IMR-90 (cell line): ENCODE data around the gene CDH23. TPM values are rescaled to one million over a fixed set of nuclear protein-coding genes. Genes with fewer than 3 reads are reported as not detected.

Source experiments
- ATAC-seq: fragments of 200-7000 bp; cut with Tn5 transposase; 2 replicates; pipeline ENCODE4 v1.9.1; 2020; ENCODE audit warnings: low read depth, mild to moderate bottlenecking, moderate library complexity
- BruUV-seq: library from RNA; stranded (reverse); fragments of 400-500 nt; replicated peaks from 2 replicates; lab custom pipeline; 2021; lab: Mats Ljungman, UMichigan
- CTCF ChIA-PET: fragments of 300-600 bp; formaldehyde crosslinking; extraction: SDS; loops from one replicate; lab custom pipeline; 2021; ENCODE audit warnings: antibody characterized with exemption; lab: Yijun Ruan, JAX
- POLR2A ChIA-PET: fragments of 300-600 bp; sonication (Branson Sonifier 250); formaldehyde crosslinking; loops from one replicate; lab custom pipeline; 2022; ENCODE audit warnings: antibody characterized with exemption; ENCODE audit not compliant: unreplicated experiment; lab: Charles Lee
- DNase-seq: peaks from one replicate; pipeline ENCODE4 v3.0.0; 2013
- H2AFZ ChIP-seq: replicated peaks from 2 replicates; pipeline ENCODE3; 2013; ENCODE audit warnings: low read length, mild to moderate bottlenecking; ENCODE audit not compliant: poor library complexity
- H2AK5ac ChIP-seq: 2 replicates; pipeline ENCODE4 v1.6.1; 2013; ENCODE audit warnings: low read depth, low read length, inconsistent platforms
- H2AK9ac ChIP-seq: replicated peaks from 2 replicates; pipeline ENCODE3; 2013; ENCODE audit warnings: mild to moderate bottlenecking, low read depth, low read length, moderate library complexity; ENCODE audit not compliant: poor library complexity
- H2BK120ac ChIP-seq: 2 replicates; pipeline ENCODE4 v1.6.1; 2013; ENCODE audit warnings: low read depth, low read length, inconsistent platforms
- H2BK15ac ChIP-seq: 3 replicates; pipeline ENCODE4 v1.6.1; 2013; ENCODE audit warnings: low read depth, low read length, inconsistent platforms
- H2BK20ac ChIP-seq: 2 replicates; pipeline ENCODE4 v1.6.1; 2013; ENCODE audit warnings: low read depth, mild to moderate bottlenecking, inconsistent platforms, low read length, moderate library complexity
- H2BK5ac ChIP-seq: 2 replicates; pipeline ENCODE4 v1.6.1; 2013; ENCODE audit warnings: mild to moderate bottlenecking, low read depth, low read length, inconsistent platforms; ENCODE audit not compliant: poor library complexity, severe bottlenecking
- H3K14ac ChIP-seq: replicated peaks from 2 replicates; pipeline ENCODE4 v1.6.1; 2013; ENCODE audit warnings: low read depth, low read length, inconsistent platforms
- H3K18ac ChIP-seq: 2 replicates; pipeline ENCODE4 v1.6.1; 2013; ENCODE audit warnings: low read depth, low read length, control low read depth
- H3K23ac ChIP-seq: 2 replicates; pipeline ENCODE4 v1.6.1; 2013; ENCODE audit warnings: low read depth, low read length, inconsistent platforms
- H3K27ac ChIP-seq: 2 replicates; pipeline ENCODE4 v1.5.1; 2013; ENCODE audit warnings: mild to moderate bottlenecking, control low read depth, low read length; ENCODE audit not compliant: insufficient read depth
- H3K27me3 ChIP-seq: 2 replicates; pipeline ENCODE4 v1.6.1; 2013; ENCODE audit warnings: low read length; ENCODE audit not compliant: control insufficient read depth, insufficient read depth
- H3K36me3 ChIP-seq: 2 replicates; pipeline ENCODE4 v1.6.1; 2013; ENCODE audit warnings: low read length, mixed read lengths; ENCODE audit not compliant: control insufficient read depth, insufficient read depth
- H3K4ac ChIP-seq: 2 replicates; pipeline ENCODE4 v1.6.1; 2013; ENCODE audit warnings: low read depth, low read length, inconsistent platforms
- H3K4me1 ChIP-seq: 2 replicates; pipeline ENCODE4 v1.6.1; 2013; ENCODE audit warnings: low read length, mixed read lengths; ENCODE audit not compliant: control insufficient read depth, insufficient read depth
- H3K4me2 ChIP-seq: 2 replicates; pipeline ENCODE4 v1.6.1; 2013; ENCODE audit warnings: low read depth, mild to moderate bottlenecking, control low read depth, low read length, moderate library complexity
- H3K4me3 ChIP-seq: 2 replicates; pipeline ENCODE4 v1.5.1; 2013; ENCODE audit warnings: low read depth, mild to moderate bottlenecking, control low read depth, low read length, moderate library complexity; ENCODE audit not compliant: insufficient read depth
- H3K56ac ChIP-seq: 2 replicates; pipeline ENCODE4 v1.6.1; 2013; ENCODE audit warnings: low read length, inconsistent platforms; ENCODE audit not compliant: insufficient read depth; ENCODE audit errors: extremely low read depth
- H3K79me1 ChIP-seq, 2 experiments: 2 replicates each; pipeline ENCODE4 v1.6.1; 2013; ENCODE audit warnings: low read length in 2 of 2, inconsistent platforms in 1 of 2, low read depth in 1 of 2
- H3K9ac ChIP-seq: 2 replicates; pipeline ENCODE4 v1.6.1; 2013; ENCODE audit warnings: low read depth, low read length, control low read depth
- H3K9me1 ChIP-seq: 2 replicates; pipeline ENCODE4 v1.6.1; 2013; ENCODE audit warnings: low read length, inconsistent platforms; ENCODE audit not compliant: insufficient read depth
- H3K9me3 ChIP-seq: 2 replicates; pipeline ENCODE4 v1.6.1; 2013; ENCODE audit warnings: low read length; ENCODE audit not compliant: control insufficient read depth, insufficient read depth
- H4K20me1 ChIP-seq: 2 replicates; pipeline ENCODE4 v1.6.1; 2013; ENCODE audit warnings: low read length, inconsistent platforms; ENCODE audit not compliant: insufficient read depth
- H4K5ac ChIP-seq: 2 replicates; pipeline ENCODE4 v1.6.1; 2013; ENCODE audit warnings: mild to moderate bottlenecking, low read depth, low read length, control low read depth
- H4K8ac ChIP-seq, 2 experiments: 2 replicates each; pipeline ENCODE4 v1.6.1; 2013; ENCODE audit warnings: low read depth in 2 of 2, low read length in 2 of 2, control low read depth in 1 of 2, inconsistent platforms in 1 of 2
- H4K91ac ChIP-seq: 2 replicates; pipeline ENCODE4 v1.6.1; 2013; ENCODE audit warnings: low read depth, low read length, inconsistent platforms; ENCODE audit not compliant: insufficient read depth
- BHLHE40 ChIP-seq: fragments of 150-350 bp; IDR thresholded peaks from 2 replicates; pipeline ENCODE4 v1.6.1; 2016; ENCODE audit warnings: mild to moderate bottlenecking, low read depth, low read length
- CEBPB ChIP-seq: IDR thresholded peaks from 2 replicates; pipeline ENCODE4 v1.6.1; 2012; ENCODE audit warnings: low read depth, low read length, improper control_type of control experiment
- CHD1 ChIP-seq: IDR thresholded peaks from 2 replicates; pipeline ENCODE4 v1.6.1; 2012; ENCODE audit warnings: low read depth, low read length, improper control_type of control experiment
- FOS ChIP-seq: fragments of 150-350 bp; IDR thresholded peaks from 2 replicates; pipeline ENCODE4 v1.6.1; 2016; ENCODE audit warnings: low read depth, low read length
- MAFK ChIP-seq: IDR thresholded peaks from 2 replicates; pipeline ENCODE4 v1.6.1; 2012; ENCODE audit warnings: low read depth, low read length, improper control_type of control experiment
- MAZ ChIP-seq: IDR thresholded peaks from 2 replicates; pipeline ENCODE4 v1.6.1; 2012; ENCODE audit warnings: low read depth, mild to moderate bottlenecking, low read length, improper control_type of control experiment, moderate library complexity, borderline replicate concordance
- MXI1 ChIP-seq: IDR thresholded peaks from 2 replicates; pipeline ENCODE4 v1.6.1; 2012; ENCODE audit warnings: low read depth, mild to moderate bottlenecking, low read length, moderate library complexity, borderline replicate concordance
- NFE2L2 ChIP-seq: fragments of 150-350 bp; IDR thresholded peaks from 2 replicates; pipeline ENCODE4 v1.6.1; 2016; ENCODE audit warnings: low read depth, mild to moderate bottlenecking, low read length
- POLR2A ChIP-seq: IDR thresholded peaks from 2 replicates; pipeline ENCODE4 v1.6.1; 2012; ENCODE audit warnings: mild to moderate bottlenecking, low read depth, low read length
- RAD21 ChIP-seq: IDR thresholded peaks from 2 replicates; pipeline ENCODE4 v1.6.1; 2012; ENCODE audit warnings: low read length, improper control_type of control experiment
- RCOR1 ChIP-seq: IDR thresholded peaks from 2 replicates; pipeline ENCODE4 v1.6.1; 2012; ENCODE audit warnings: mild to moderate bottlenecking, low read length, improper control_type of control experiment; ENCODE audit not compliant: insufficient replicate concordance
- RFX5 ChIP-seq: IDR thresholded peaks from 2 replicates; pipeline ENCODE4 v1.8.0; 2012; ENCODE audit warnings: low read depth, mild to moderate bottlenecking, low read length, moderate library complexity
- SMC3 ChIP-seq: fragments of 150-350 bp; IDR thresholded peaks from 2 replicates; pipeline ENCODE4 v1.6.1; 2016; ENCODE audit warnings: low read depth, mild to moderate bottlenecking, antibody characterized with exemption, low read length, moderate library complexity
- WGBS, 2 experiments: methylation state at CpG; one replicate each; pipeline versions ENCODE4 v1.1.5 to v1.1.7; 2013; ENCODE audit warnings: missing lambda C conversion rate in 2 of 2; ENCODE audit not compliant: insufficient read length in 1 of 2; ENCODE audit errors: extremely low coverage in 2 of 2; 5-methylcytosine and 5-hydroxymethylcytosine counted together
- dilution Hi-C: fragments of 300-500 bp; cut with HindIII; formaldehyde crosslinking; loops from one replicate; pipeline ENCODE4 v1.14.3; 2018; ENCODE audit warnings: low sequenced_read_pairs; ENCODE audit not compliant: unreplicated experiment
- in situ Hi-C: fragments of 300-500 bp; cut with MboI; formaldehyde crosslinking; loops from 3 replicates; pipeline ENCODE4 v1.14.3; 2019; ENCODE audit warnings: low sequenced_read_pairs, inconsistent platforms, mixed read lengths
- intact Hi-C: fragments of 100-400 bp; cut with micrococcal nuclease; formaldehyde crosslinking; loops from 2 replicates; pipeline ENCODE4 v1.10.0; 2022
- polyA plus RNA-seq, 3 experiments: library from polyadenylated mRNA; depleted of rRNA; stranded (reverse); fragments of >200 nt; gene quantifications; 2 replicates each; pipeline ENCODE4 v1.2.3, GENCODE V29; 2012; ENCODE audit warnings: low replicate concordance in 1 of 3
- total RNA-seq: library from RNA; depleted of rRNA; stranded (reverse); fragments of >200 nt; gene quantifications from 2 replicates; pipeline ENCODE4 v1.2.3, GENCODE V29; 2012
- TF ChIP-seq, protein P1 (sequence below): fragments of 150-350 bp; IDR thresholded peaks from 2 replicates; pipeline ENCODE4 v1.6.1; 2017; ENCODE audit warnings: mild to moderate bottlenecking, antibody characterized with exemption, low read length, low read depth
- TF ChIP-seq, protein P2 (sequence below): fragments of 150-350 bp; IDR thresholded peaks from 2 replicates; pipeline ENCODE4 v1.6.1; 2016; ENCODE audit warnings: low read depth, mild to moderate bottlenecking, low read length, moderate library complexity, borderline replicate concordance
- TF ChIP-seq, protein P3 (sequence below): conservative IDR thresholded peaks from 2 replicates; pipeline ENCODE4 v1.5.1; 2012; ENCODE audit warnings: mild to moderate bottlenecking, low read depth, low read length, improper control_type of control experiment

The CDH23 gene
- total and polyA plus RNA-seq, 2 of the 4 experiments (the other 2 are of a cell fraction): under 0.01 to 0.03 TPM

DNA sequence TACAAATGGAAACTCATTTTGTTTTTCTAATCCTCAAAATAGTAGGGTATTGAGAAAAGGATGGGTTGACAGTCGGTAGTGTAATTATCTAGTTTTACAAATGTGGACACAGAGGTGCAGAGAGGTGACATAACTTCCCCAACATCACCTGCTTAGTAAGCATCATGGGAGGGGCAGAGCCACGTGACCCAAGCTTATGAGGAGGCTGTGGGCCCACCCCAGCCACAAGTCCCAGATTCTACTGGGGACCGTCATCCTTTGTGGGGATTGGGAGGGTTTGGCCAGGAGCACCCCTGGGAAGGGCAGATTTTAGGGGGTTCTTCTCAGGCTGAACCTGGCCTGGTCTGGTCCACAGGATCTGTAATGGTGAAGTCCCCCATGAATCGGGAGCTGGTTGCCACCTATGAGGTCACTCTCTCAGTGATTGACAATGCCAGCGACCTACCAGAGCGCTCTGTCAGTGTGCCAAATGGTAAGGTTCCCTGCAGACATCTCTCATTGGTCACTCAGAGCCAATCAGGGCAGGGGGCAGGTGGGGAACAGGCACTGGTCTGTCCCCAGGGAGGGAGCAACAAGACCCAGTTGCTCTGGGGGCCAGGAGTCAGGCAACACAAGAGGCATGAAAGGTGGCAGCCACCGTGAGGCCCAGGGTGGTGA lies 400.2 kb downstream of the CDH23 start:
- Histone ChIP-seq H3K4me3 (no peak overlapping the region), H2BK15ac (no peak overlapping the region), H4K8ac (no peak overlapping the region), H3K27ac (no peak overlapping the region), H3K36me3 (no peaks in the 10 kb centered on the region), H4K20me1 (no peaks in the 10 kb centered on the region), H3K9me1 (no peaks in the 10 kb centered on the region), H2AK9ac (peak overlapping the region; percentile 42), H3K9me3 (no peaks in the 10 kb centered on the region), H2BK5ac (no peak overlapping the region), H2AK5ac (no peak overlapping the region), H3K79me1 (no peaks in the 10 kb centered on the region), H3K4me1 (no peaks in the 10 kb centered on the region), H3K4me2 (no peak overlapping the region), H3K23ac (no peak overlapping the region), H4K91ac (no peak overlapping the region), H3K9ac (no peak overlapping the region), H3K56ac (no peak overlapping the region), H2AFZ (no peak overlapping the region), H3K27me3 (peaks cover 23% of the 10 kb centered on the region), H2BK20ac (no peak overlapping the region), H3K14ac (no peak overlapping the region), H2BK120ac (no peak overlapping the region), H3K4ac (no peak overlapping the region), H4K5ac (no peak overlapping the region), H3K18ac (no peak overlapping the region)
- CTCF ChIA-PET: interaction anchor here (0.8 kb wide), 1 partner anchor 9 kb away, joined by 5 read pairs; no protein-coding TSS in a partner anchor
- WGBS, 2 experiments: 50% methylated on average over 1 of the region's 7 CpGs; no CpG with 5 or more reads in 1 of the 2 experiments
- intact Hi-C loops (no loop called here), in situ Hi-C loops (no loop called here), dilution Hi-C loops (no loop called here)
- DNase-seq (no peak), ATAC-seq (no peak)
- no TSS peak for BruUV-seq
- POLR2A ChIA-PET: no interaction called here
- no peak for TF ChIP-seq CHD1
- no peak for TF ChIP-seq MAFK
- no peak for TF ChIP-seq MXI1
- TF ChIP-seq, protein P1, sequence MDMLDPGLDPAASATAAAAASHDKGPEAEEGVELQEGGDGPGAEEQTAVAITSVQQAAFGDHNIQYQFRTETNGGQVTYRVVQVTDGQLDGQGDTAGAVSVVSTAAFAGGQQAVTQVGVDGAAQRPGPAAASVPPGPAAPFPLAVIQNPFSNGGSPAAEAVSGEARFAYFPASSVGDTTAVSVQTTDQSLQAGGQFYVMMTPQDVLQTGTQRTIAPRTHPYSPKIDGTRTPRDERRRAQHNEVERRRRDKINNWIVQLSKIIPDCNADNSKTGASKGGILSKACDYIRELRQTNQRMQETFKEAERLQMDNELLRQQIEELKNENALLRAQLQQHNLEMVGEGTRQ: no peak
- TF ChIP-seq RFX5: no peak
- TF ChIP-seq MAZ: no peak
- no peak for TF ChIP-seq SMC3
- no peak for TF ChIP-seq RAD21
- TF ChIP-seq CEBPB: no peak
- TF ChIP-seq, protein P2, sequence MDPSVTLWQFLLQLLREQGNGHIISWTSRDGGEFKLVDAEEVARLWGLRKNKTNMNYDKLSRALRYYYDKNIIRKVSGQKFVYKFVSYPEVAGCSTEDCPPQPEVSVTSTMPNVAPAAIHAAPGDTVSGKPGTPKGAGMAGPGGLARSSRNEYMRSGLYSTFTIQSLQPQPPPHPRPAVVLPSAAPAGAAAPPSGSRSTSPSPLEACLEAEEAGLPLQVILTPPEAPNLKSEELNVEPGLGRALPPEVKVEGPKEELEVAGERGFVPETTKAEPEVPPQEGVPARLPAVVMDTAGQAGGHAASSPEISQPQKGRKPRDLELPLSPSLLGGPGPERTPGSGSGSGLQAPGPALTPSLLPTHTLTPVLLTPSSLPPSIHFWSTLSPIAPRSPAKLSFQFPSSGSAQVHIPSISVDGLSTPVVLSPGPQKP: no peak
- no peak for TF ChIP-seq POLR2A
- TF ChIP-seq FOS: no peak
- no peak for TF ChIP-seq NFE2L2
- no peak for TF ChIP-seq RCOR1
- no peak for TF ChIP-seq BHLHE40
- TF ChIP-seq, protein P3, sequence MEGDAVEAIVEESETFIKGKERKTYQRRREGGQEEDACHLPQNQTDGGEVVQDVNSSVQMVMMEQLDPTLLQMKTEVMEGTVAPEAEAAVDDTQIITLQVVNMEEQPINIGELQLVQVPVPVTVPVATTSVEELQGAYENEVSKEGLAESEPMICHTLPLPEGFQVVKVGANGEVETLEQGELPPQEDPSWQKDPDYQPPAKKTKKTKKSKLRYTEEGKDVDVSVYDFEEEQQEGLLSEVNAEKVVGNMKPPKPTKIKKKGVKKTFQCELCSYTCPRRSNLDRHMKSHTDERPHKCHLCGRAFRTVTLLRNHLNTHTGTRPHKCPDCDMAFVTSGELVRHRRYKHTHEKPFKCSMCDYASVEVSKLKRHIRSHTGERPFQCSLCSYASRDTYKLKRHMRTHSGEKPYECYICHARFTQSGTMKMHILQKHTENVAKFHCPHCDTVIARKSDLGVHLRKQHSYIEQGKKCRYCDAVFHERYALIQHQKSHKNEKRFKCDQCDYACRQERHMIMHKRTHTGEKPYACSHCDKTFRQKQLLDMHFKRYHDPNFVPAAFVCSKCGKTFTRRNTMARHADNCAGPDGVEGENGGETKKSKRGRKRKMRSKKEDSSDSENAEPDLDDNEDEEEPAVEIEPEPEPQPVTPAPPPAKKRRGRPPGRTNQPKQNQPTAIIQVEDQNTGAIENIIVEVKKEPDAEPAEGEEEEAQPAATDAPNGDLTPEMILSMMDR: no peak
